Retinal pigment epithelial cell (primary cell): ENCODE measurements around the gene FBXW11.

Experiments
- DNase-seq: peaks from one replicate; pipeline ENCODE4 v3.0.0-alpha.2; 2010; ENCODE audit warnings: low read depth
- H3K4me3 ChIP-seq: 2 replicates; pipeline ENCODE4 v1.5.1; 2011; ENCODE audit warnings: mild to moderate bottlenecking, low read length, control low read depth, moderate library complexity
- CTCF ChIP-seq: conservative IDR thresholded peaks from 2 replicates; pipeline ENCODE4 v1.5.1; 2011; ENCODE audit warnings: low read depth, low read length, control low read depth, inconsistent platforms

Gene FBXW11

DNA sequence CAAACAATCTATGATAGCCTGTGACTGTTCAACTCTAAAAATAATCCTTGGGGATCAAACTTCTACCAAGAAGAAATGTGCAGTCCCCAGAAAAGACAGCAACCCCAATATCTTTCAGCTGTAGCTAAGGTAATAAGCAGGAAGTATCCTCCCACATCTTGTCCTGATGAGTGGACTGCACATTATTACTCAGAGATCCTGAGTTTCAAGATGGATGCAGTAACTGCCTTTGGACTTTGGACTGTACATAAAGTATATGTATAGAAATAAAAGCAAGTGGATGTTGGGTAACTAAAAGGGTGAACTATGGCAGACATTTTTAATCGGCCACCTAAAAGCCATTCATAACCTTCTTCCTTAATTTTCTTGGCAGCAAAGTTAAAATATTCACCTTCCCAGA is 175.8 kb downstream of the FBXW11 start:
- H3K4me3 ChIP-seq: no peak overlapping the region
- no peak for DNase-seq
- no peak for TF ChIP-seq CTCF

- no peak for DNase-seq
- no peak overlapping the region for H3K4me3 ChIP-seq
- TF ChIP-seq CTCF: no peak
These were observed 179.3 kb downstream of the FBXW11 start for GRCh38 chr5:171827162-171827561.

- TF ChIP-seq CTCF: no peak
- H3K4me3 ChIP-seq: no peak overlapping the region
- no peak for DNase-seq
These were observed 180.3 kb downstream of the FBXW11 start for GRCh38 chr5:171826132-171826531.

DNA sequence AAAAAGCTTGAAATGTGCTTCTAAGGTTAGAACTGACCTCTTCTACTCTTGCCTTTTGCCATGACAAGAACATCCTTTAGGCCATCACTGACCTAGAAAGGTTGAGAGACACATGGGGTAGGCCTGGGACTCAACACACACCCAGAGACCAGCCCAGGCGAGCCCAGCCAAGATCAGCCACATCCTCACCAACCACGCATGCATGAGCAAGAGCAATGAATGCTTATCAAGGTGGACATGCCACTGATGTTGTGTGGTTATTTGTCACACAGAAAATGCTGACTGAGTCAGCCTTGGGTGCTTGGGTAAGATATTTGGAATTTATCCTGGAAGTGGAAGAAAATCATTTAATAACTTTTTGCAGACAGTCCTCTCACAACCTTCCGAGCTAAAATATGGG is 181.4 kb downstream of the FBXW11 start:
- no peak for DNase-seq
- TF ChIP-seq CTCF: no peak
- H3K4me3 ChIP-seq: no peak overlapping the region

GRCh38 chr5:171823269-171823668 is 183.2 kb downstream of the FBXW11 start:
- no peak for TF ChIP-seq CTCF
- H3K4me3 ChIP-seq: no peak overlapping the region
- DNase-seq: no peak

- H3K4me3 ChIP-seq: no peak overlapping the region
These were observed 185.2 kb downstream of the FBXW11 start for GRCh38 chr5:171821286-171821685.

GRCh38 chr5:171820561-171820960 is 185.9 kb downstream of the FBXW11 start:
- TF ChIP-seq CTCF: no peak
- no peak overlapping the region for H3K4me3 ChIP-seq
- no peak for DNase-seq

More at GRCh38 chr5:171821286-171821685, 185.2 kb downstream of the FBXW11 start:
- TF ChIP-seq CTCF: no peak
- no peak for DNase-seq
